ENCODE results near the gene FBXW10B.

DNA sequence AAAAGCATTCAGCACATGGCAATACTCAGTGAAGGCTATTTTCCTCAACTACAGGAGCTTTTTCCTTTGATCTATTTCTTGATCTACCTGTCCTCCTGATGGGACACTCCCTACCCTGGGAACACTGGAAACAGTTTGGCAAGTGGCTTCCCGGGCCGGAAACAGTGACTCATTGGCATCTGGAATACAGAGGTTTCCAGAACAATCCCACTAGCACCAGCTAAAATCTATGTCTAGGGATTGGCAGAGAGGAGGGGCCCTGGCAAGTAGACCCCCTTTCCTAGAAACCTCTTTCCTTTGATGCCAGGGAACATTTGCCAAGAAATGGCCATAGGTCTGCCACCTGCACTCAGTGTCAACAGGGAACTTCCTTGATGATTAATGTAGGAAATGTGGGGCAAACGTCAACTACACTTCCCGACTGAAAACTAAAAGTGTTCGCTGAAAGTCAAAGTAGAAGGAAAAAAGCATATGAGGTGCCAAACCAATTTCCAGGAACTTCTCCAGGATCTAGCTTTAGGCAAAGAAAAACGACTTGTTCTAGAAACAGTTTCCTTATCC is 30.4 kb upstream of the FBXW10B start:
- TF ChIP-seq CTCF (tag by site-specific recombination; IDR thresholded peaks at IDR 0.05) (no peak), ZNF707 (tag by site-specific recombination; IDR thresholded peaks at IDR 0.05) (no peak), ZNF776 (tag by site-specific recombination; IDR thresholded peaks at IDR 0.05; ENCODE audit: borderline replicate concordance) (no peak), ZNF311 (tag by site-specific recombination; IDR thresholded peaks at IDR 0.05; ENCODE audit: borderline replicate concordance) (no peak), ZBTB20 (tag by site-specific recombination; IDR thresholded peaks at IDR 0.05) (no peak), ZNF518A (tag by site-specific recombination; conservative IDR thresholded peaks at IDR 0.05; ENCODE audit: low read depth) (no peak), TCF7L2 (IDR thresholded peaks at IDR 0.05; ENCODE audit: borderline replicate concordance, low read depth, low read length) (no peak), RBAK (tag by site-specific recombination; IDR thresholded peaks at IDR 0.05) (no peak), PATZ1 (tag by site-specific recombination; IDR thresholded peaks at IDR 0.05) (no peak)

Data from HEK293 (cell line).